Left ventricle myocardium inferior (tissue), 1 donor: ENCODE results near the gene NSD2. TPM values are rescaled to one million over a fixed set of nuclear protein-coding genes. Genes with fewer than 3 reads are reported as not detected.

Source experiments
- DNase-seq: peaks from one replicate; pipeline ENCODE4 v3.0.0-alpha.2; 2020
- H3K27ac ChIP-seq: fragments of 200-600 bp; replicated peaks from 2 replicates; pipeline ENCODE4 v1.8.0; 2021
- H3K27me3 ChIP-seq: fragments of 200-600 bp; 2 replicates; pipeline ENCODE4 v1.8.0; 2021; ENCODE audit warnings: low read depth
- H3K36me3 ChIP-seq: fragments of 200-600 bp; 2 replicates; pipeline ENCODE4 v1.8.0; 2021
- H3K4me1 ChIP-seq: fragments of 200-600 bp; 2 replicates; pipeline ENCODE4 v1.8.0; 2021
- H3K4me3 ChIP-seq: fragments of 200-600 bp; 2 replicates; pipeline ENCODE4 v1.8.0; 2021; ENCODE audit warnings: mild to moderate bottlenecking, moderate library complexity
- H3K9me3 ChIP-seq: fragments of 200-600 bp; replicated peaks from 2 replicates; pipeline ENCODE4 v1.8.0; 2021
- intact Hi-C: fragments of 100-400 bp; cut with micrococcal nuclease; formaldehyde crosslinking; loops from one replicate; pipeline ENCODE4 v1.11.0; 2022
- total RNA-seq: library from RNA; stranded (reverse); fragmentation: NEBNext Ultra II Directional; extraction: Animal tissue kit (Norgen Biotek cat#: 25700); gene quantifications from one replicate; pipeline ENCODE4 v1.2.1, GENCODE V29; 2021
- TF ChIP-seq, protein P1 (sequence below): fragments of 200-600 bp; IDR thresholded peaks from 2 replicates; pipeline ENCODE4 v1.8.0; 2021; ENCODE audit warnings: antibody characterized with exemption, mild to moderate bottlenecking, borderline replicate concordance
- donor health status: DM: no; HTN: yes; CAD: no; lungs with severe emphysema.

Gene NSD2
- total RNA-seq, 1 donor from 2014 or later, result 42.5 TPM

DNA sequence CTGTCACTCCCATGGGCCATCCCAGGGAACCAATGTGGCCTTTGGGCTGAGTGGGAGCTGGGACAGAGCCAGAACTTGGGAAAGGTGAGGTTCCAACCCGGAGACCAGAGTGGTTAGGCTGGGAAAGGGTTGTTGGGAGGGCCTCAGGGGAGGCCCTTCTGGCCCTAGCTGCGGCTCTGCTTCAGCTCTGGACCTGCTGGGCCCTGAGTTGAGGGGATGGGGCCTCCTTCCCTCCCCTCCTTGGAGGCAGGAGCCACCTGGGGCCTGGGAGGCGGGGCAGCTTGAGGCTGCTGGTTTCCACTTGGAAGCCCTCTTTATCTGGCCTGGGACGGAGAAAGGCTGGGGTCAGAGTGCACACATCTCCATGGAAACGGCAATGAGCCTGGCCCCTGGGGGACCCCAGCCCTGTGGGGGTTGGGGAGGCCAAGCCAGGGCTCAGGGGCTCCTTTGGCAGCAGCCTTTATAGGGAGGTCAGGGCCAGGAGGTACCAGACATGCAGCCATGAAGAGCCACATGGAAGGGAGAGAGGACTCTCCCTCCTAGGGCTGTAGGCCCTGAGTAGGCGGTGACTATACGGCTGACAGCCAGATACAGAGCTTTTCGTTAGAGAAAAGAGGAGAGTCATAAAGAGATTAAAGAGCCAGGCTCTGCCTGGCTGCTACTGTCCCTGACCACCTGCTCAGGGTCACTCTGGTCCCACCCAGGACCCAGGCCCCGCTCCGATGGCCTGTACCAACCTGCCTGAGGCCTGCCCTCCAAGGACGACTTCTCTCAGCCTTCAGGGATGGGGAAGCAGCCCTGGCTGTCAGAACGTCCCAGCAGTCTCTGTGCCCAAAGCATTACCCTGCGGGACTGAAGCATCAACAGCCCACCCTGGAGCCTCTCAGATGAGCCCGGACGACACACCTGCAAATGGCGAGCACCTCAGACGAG is 6.9 kb upstream of the NSD2 start:
- Histone ChIP-seq H3K9me3 (no peaks in the 10 kb centered on the region), H3K4me3 (no peak overlapping the region), H3K4me1 (peaks cover 7% of the 10 kb centered on the region), H3K27ac (no peak overlapping the region), H3K27me3 (peaks cover 57% of the 10 kb centered on the region), H3K36me3 (no peaks in the 10 kb centered on the region)
- DNase-seq, result no peak
- intact Hi-C loops, result no loop called here
- TF ChIP-seq, protein P1, sequence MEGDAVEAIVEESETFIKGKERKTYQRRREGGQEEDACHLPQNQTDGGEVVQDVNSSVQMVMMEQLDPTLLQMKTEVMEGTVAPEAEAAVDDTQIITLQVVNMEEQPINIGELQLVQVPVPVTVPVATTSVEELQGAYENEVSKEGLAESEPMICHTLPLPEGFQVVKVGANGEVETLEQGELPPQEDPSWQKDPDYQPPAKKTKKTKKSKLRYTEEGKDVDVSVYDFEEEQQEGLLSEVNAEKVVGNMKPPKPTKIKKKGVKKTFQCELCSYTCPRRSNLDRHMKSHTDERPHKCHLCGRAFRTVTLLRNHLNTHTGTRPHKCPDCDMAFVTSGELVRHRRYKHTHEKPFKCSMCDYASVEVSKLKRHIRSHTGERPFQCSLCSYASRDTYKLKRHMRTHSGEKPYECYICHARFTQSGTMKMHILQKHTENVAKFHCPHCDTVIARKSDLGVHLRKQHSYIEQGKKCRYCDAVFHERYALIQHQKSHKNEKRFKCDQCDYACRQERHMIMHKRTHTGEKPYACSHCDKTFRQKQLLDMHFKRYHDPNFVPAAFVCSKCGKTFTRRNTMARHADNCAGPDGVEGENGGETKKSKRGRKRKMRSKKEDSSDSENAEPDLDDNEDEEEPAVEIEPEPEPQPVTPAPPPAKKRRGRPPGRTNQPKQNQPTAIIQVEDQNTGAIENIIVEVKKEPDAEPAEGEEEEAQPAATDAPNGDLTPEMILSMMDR, result no peak

DNA sequence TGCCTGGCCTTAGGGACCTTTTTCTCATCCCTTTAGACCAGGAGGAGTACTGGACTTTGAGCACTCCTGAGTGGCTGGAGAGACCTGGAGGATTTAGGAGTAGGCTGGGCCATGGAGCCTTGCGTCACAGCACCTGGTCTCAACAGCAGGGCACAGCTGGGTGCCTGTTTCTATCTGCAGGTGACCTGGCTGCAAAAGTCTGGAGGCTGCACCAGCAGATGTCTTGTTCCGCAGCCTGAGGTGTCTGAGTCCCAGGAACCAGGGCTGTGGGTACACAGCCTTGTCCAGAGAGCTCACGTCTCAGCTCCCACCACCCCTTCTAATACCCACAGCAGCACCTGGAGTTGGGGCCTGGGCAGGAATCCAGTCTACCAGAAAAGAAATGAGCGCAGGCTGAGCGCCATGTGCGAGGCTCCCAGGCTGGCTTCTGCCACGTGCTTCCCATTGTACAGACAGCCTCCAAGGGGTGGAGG is 5.0 kb upstream of the NSD2 start:
- H3K27ac ChIP-seq, result no peak overlapping the region
- intact Hi-C loops, result no loop called here
- H3K4me3 ChIP-seq, result no peak overlapping the region
- H3K9me3 ChIP-seq, result no peaks in the 10 kb centered on the region
- peaks cover 19% of the 10 kb centered on the region for H3K4me1 ChIP-seq
- peaks cover 57% of the 10 kb centered on the region for H3K27me3 ChIP-seq
- TF ChIP-seq, protein P1, result no peak
- H3K36me3 ChIP-seq, result no peaks in the 10 kb centered on the region
- no peak for DNase-seq

DNA sequence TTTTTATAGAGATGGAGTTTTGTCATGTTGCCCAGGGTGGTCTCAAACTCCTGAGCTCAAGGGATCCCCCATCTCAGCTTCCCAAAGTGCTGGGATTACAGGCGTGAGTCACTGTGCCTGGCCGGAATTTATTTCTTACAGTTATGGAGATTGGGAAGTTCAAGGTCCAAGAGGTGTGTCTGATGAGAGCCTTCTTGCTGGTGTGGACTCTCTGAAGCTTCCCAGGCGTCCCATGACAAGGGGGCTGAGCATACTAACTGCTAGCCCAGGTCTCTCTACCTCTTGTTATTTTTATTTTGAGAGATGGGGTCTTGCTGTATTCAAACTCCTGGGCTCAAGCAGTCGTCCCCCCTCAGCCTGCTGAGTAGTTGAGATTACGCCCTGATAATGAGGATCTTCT is 2.9 kb upstream of the NSD2 start:
- intact Hi-C loops, result no loop called here
- Histone ChIP-seq H3K4me1 (peaks cover 26% of the 10 kb centered on the region), H3K27ac (no peak overlapping the region), H3K36me3 (no peaks in the 10 kb centered on the region), H3K9me3 (no peaks in the 10 kb centered on the region), H3K4me3 (no peak overlapping the region), H3K27me3 (peaks cover 47% of the 10 kb centered on the region)
- no peak for DNase-seq
- TF ChIP-seq, protein P1, result no peak

DNA sequence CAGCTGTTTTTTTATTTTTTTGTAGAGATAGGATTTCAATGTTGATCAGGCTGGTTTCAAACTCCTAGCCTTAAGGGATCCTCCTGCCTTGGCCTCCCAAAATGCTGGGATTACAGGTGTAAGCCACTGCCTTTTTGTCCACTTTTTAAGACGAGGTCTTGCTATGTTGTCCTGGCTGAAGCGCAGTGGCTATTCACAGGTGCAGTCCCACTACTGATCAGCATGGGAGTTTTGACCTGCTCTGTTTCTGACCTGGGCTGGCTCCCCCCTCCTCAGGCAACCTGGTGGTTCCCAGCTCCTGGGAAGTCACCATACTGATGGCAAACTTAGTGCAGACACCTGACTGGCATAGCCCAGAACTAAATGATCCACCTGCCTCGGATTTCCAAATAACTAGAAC is 2.3 kb upstream of the NSD2 start:
- intact Hi-C loops, result no loop called here
- no peak for DNase-seq
- Histone ChIP-seq H3K36me3 (no peaks in the 10 kb centered on the region), H3K27ac (no peak overlapping the region), H3K4me1 (peaks cover 32% of the 10 kb centered on the region), H3K27me3 (peaks cover 41% of the 10 kb centered on the region), H3K9me3 (no peaks in the 10 kb centered on the region), H3K4me3 (no peak overlapping the region)
- TF ChIP-seq, protein P1, result no peak

DNA sequence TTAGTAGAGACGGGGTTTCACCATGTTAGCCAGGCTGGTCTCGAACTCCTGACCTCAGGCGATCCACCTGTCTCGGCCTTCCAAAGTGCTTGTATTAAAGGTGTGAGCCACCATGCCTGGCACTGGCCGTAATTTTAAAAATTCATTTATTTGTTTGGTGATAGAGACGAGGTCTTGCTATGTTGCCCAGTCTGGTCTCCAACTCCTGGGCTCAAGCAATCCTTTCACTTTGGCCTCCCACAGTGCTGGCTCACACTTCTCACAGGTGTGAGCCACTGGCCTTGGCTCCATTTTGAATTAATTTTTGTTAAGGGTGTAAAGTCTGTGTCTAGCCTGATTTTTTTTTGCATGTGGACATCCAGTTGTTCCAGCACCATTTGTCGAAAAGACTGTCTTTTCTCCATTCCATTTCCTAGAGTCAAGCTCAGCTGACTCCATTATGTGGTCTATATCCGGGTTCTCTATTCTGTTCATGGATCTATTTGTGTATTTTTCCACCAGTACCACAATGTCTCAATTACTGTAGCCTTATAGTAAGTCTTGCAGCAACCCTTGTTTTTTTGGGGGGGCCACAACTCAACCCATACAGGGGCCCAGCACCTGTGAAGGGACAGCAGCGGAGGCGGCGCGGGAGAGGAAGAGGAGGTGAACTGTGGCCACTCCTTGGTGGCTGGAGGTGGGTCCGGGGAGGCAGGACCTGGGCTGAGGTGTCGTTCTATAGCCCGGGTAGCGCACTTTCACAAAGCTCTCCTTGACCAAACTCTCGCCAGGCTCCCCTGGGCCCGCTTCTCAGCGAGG is 1.5 kb upstream of the NSD2 start:
- DNase-seq, result no peak
- intact Hi-C loops, result no loop called here
- Histone ChIP-seq H3K36me3 (no peaks in the 10 kb centered on the region), H3K9me3 (no peaks in the 10 kb centered on the region), H3K27ac (peak overlapping the region; percentile 100), H3K4me3 (peak overlapping the region; percentile 97), H3K27me3 (peaks cover 33% of the 10 kb centered on the region), H3K4me1 (peaks cover 34% of the 10 kb centered on the region)
- TF ChIP-seq, protein P1, result no peak
